Smooth muscle cell (in vitro differentiated cells): ENCODE data around the gene CATSPERE. TPM values are rescaled to one million over a fixed set of nuclear protein-coding genes. Genes with fewer than 3 reads are reported as not detected.
A peak's percentile ranks its signal among the peaks of the same experiment; 100 is the strongest.

Experiments used
- DNase-seq: peaks from one replicate; lab custom pipeline; 2025; ENCODE audit not compliant: unreplicated experiment; lab: John Stamatoyannopoulos, UW
- H2AFZ ChIP-seq: fragments of 200-600 bp; sonication (generic); 2 replicates; pipeline ENCODE4 v1.6.0; 2016; ENCODE audit warnings: antibody characterized with exemption, low read depth, mild to moderate bottlenecking
- H3F3A ChIP-seq: fragments of 200-600 bp; sonication (generic); 2 replicates; pipeline ENCODE4 v1.6.0; 2017; ENCODE audit warnings: antibody characterized with exemption, low read depth
- H3K27ac ChIP-seq: fragments of 200-600 bp; sonication (generic); 2 replicates; pipeline ENCODE4 v1.5.1; 2016; ENCODE audit warnings: low read depth, mild to moderate bottlenecking
- H3K27me3 ChIP-seq: fragments of 200-600 bp; sonication (generic); 2 replicates; pipeline ENCODE4 v1.6.1; 2016; ENCODE audit warnings: low read depth, mild to moderate bottlenecking
- H3K36me3 ChIP-seq: fragments of 200-600 bp; sonication (generic); 2 replicates; pipeline ENCODE4 v1.5.1; 2016; ENCODE audit warnings: low read depth
- H3K4me1 ChIP-seq: fragments of 200-600 bp; sonication (generic); 2 replicates; pipeline ENCODE4 v1.5.1; 2016; ENCODE audit warnings: low read depth
- H3K4me2 ChIP-seq: fragments of 200-600 bp; sonication (generic); 2 replicates; pipeline ENCODE4 v1.6.0; 2016; ENCODE audit warnings: mild to moderate bottlenecking
- H3K4me3 ChIP-seq: fragments of 200-600 bp; sonication (generic); 2 replicates; pipeline ENCODE4 v1.5.1; 2016; ENCODE audit warnings: mild to moderate bottlenecking
- H3K79me2 ChIP-seq: fragments of 200-600 bp; sonication (generic); 2 replicates; pipeline ENCODE4 v1.6.0; 2016; ENCODE audit warnings: low read depth, mild to moderate bottlenecking
- H3K9ac ChIP-seq: fragments of 200-600 bp; sonication (generic); 2 replicates; pipeline ENCODE4 v1.6.0; 2016; ENCODE audit warnings: low read depth
- H3K9me3 ChIP-seq: fragments of 200-600 bp; sonication (generic); replicated peaks from 2 replicates; pipeline ENCODE4 v1.5.1; 2016; ENCODE audit warnings: low read depth
- H4K20me1 ChIP-seq: fragments of 200-600 bp; sonication (generic); 2 replicates; pipeline ENCODE4 v1.6.0; 2016; ENCODE audit warnings: low read depth
- CTCF ChIP-seq: fragments of 200-600 bp; sonication (generic); IDR thresholded peaks from 2 replicates; pipeline ENCODE4 v1.5.1; 2017; ENCODE audit warnings: borderline replicate concordance, mild to moderate bottlenecking, antibody characterized with exemption; ENCODE audit not compliant: insufficient read depth, poor library complexity, severe bottlenecking
- WGBS: methylation state at CpG from one replicate; pipeline ENCODE4 v1.1.7; 2016; ENCODE audit warnings: low lambda C conversion rate; 5-methylcytosine and 5-hydroxymethylcytosine counted together
- polyA plus RNA-seq: library from polyadenylated mRNA; unstranded; fragments of >200 nt; fragmentation: Nextera tagmentation; extraction: Ambion mirVana; gene quantifications from 2 replicates; pipeline ENCODE4 v1.2.1, GENCODE V29; 2016
- total RNA-seq: library from RNA; depleted of rRNA; stranded (reverse); fragments of >200 nt; gene quantifications from 2 replicates; pipeline ENCODE4 v1.2.3, GENCODE V29; 2014

The CATSPERE gene
- total and polyA plus RNA-seq, 2 experiments from 2014 or later, result 0.11 to 0.63 TPM

- Histone ChIP-seq H3F3A (peaks cover 3% of the 10 kb centered on the region), H3K27ac (peak overlapping the region; percentile 90), H3K4me1 (peaks cover 10% of the 10 kb centered on the region), H4K20me1 (peaks cover 19% of the 10 kb centered on the region), H3K79me2 (peaks cover 17% of the 10 kb centered on the region), H3K9ac (peak overlapping the region; percentile 63), H2AFZ (no peak overlapping the region), H3K4me3 (no peak overlapping the region), H3K9me3 (no peaks in the 10 kb centered on the region), H3K27me3 (no peaks in the 10 kb centered on the region), H3K4me2 (peak overlapping the region; percentile 50), H3K36me3 (peaks cover 5% of the 10 kb centered on the region)
- no peak for DNase-seq
- WGBS, result 48% methylated on average over 6 of the region's 6 CpGs
- TF ChIP-seq CTCF, result no peak
These were observed 25.4 kb upstream of the CATSPERE start for GRCh38 chr1:244435562-244436205.

- H3K4me2 ChIP-seq, result peak overlapping the region; percentile 50
- no peak for DNase-seq
- peaks cover 20% of the 10 kb centered on the region for H4K20me1 ChIP-seq
- WGBS, result 83% methylated on average over 7 of the region's 7 CpGs
- no peak overlapping the region for H2AFZ ChIP-seq
- peaks cover 3% of the 10 kb centered on the region for H3F3A ChIP-seq
- no peak overlapping the region for H3K4me3 ChIP-seq
- H3K27ac ChIP-seq, result peak overlapping the region; percentile 90
- H3K9me3 ChIP-seq, result no peaks in the 10 kb centered on the region
- H3K36me3 ChIP-seq, result peaks cover 5% of the 10 kb centered on the region
- H3K4me1 ChIP-seq, result peaks cover 10% of the 10 kb centered on the region
- no peaks in the 10 kb centered on the region for H3K27me3 ChIP-seq
- H3K79me2 ChIP-seq, result peaks cover 25% of the 10 kb centered on the region
- TF ChIP-seq CTCF, result no peak
- H3K9ac ChIP-seq, result peak overlapping the region; percentile 63
These were observed 24.6 kb upstream of the CATSPERE start for GRCh38 chr1:244436336-244437085.

GRCh38 chr1:244437086-244437468 is 24.0 kb upstream of the CATSPERE start:
- Histone ChIP-seq H3K27me3 (no peaks in the 10 kb centered on the region), H3K79me2 (peaks cover 31% of the 10 kb centered on the region), H3K9ac (peak overlapping the region; percentile 63), H3K4me2 (peak overlapping the region; percentile 50), H3K4me3 (no peak overlapping the region), H3K36me3 (peaks cover 1% of the 10 kb centered on the region), H3K9me3 (no peaks in the 10 kb centered on the region), H3K4me1 (peaks cover 10% of the 10 kb centered on the region), H4K20me1 (peaks cover 20% of the 10 kb centered on the region), H3F3A (peaks cover 3% of the 10 kb centered on the region), H3K27ac (peak overlapping the region; percentile 90), H2AFZ (no peak overlapping the region)
- no peak for TF ChIP-seq CTCF
- DNase-seq, result no peak
